H1 (cell line): Measurements from ENCODE around the gene GCHFR. TPM values are rescaled to one million over a fixed set of nuclear protein-coding genes. Genes with fewer than 3 reads are reported as not detected.

Experiments
- polyA plus RNA-seq, 7 experiments: library from polyadenylated mRNA; depleted of rRNA in 3 of 7; stranded (reverse) in 5 of 7; unstranded in 2 of 7; fragments of >200 nt in 5 of 7; fragments of 200-250 nt in 2 of 7; gene quantifications; 1 replicate in 5 of 7; 2 replicates in 1 of 7; 4 replicates in 1 of 7; pipeline versions ENCODE4 v1.2.1 to v1.2.3, GENCODE V29; 2011 to 2013; ENCODE audit warnings: missing spikeins in 2 of 7, mixed read lengths in 2 of 7
- small RNA-seq: library from polyadenylated mRNA; stranded (forward); fragments of <200 nt; extraction: miRNeasy Mini kit (QIAGEN cat#:217004); gene quantifications from one replicate; pipeline ENCODE3, GENCODE V24; 2013; ENCODE audit not compliant: insufficient read depth
- total RNA-seq: library from RNA; stranded (reverse); fragmentation: NEBNext Ultra II Directional; extraction: Animal tissue kit (Norgen Biotek cat#: 25700); gene quantifications from 2 replicates; pipeline ENCODE4 v1.2.1, GENCODE V29; 2021

The GCHFR gene
- total and polyA plus RNA-seq, 2 of the 8 experiments (the other 6 are each of a cell fraction or from before 2014, with no cell fraction given), result 25.9 to 81.5 TPM

Small RNAs within 50 kb of the gene (small RNA-seq; reads per million reads assigned to genes)
- gene SUMO2P15, result not detected

Other genes with a start within 250 kb of the GCHFR start
- 10.2 and 12.1 TPM in 2 replicates for gene CCDC32, start 199.0 kb upstream of the GCHFR start, total RNA-seq
- gene CCDC32, start 199.0 kb upstream of the GCHFR start, polyA plus RNA-seq (2011; rRNA removed), result 2.9 and 8.9 TPM in 2 replicates
- gene RPUSD2, start 194.8 kb upstream of the GCHFR start, total RNA-seq, result 25.1 and 28.5 TPM in 2 replicates
- 14.5 and 19.9 TPM in 2 replicates for gene RPUSD2, start 194.8 kb upstream of the GCHFR start, polyA plus RNA-seq (2011; rRNA removed)
- gene KNL1, start 169.8 kb upstream of the GCHFR start, total RNA-seq, result 22.3 and 22.5 TPM in 2 replicates
- gene KNL1, start 169.8 kb upstream of the GCHFR start, polyA plus RNA-seq (2011; rRNA removed), result 2.7 and 4.4 TPM in 2 replicates
- 41.6 and 42.4 TPM in 2 replicates for gene RAD51, start 68.9 kb upstream of the GCHFR start, total RNA-seq
- 25.2 and 32.2 TPM in 2 replicates for gene RAD51, start 68.9 kb upstream of the GCHFR start, polyA plus RNA-seq (2011; rRNA removed)
- 24.1 and 25.0 TPM in 2 replicates for gene RMDN3, start 8.8 kb upstream of the GCHFR start, total RNA-seq
- 10.8 and 13.8 TPM in 2 replicates for gene RMDN3, start 8.8 kb upstream of the GCHFR start, polyA plus RNA-seq (2011; rRNA removed)
- gene C15orf62, start 5.9 kb downstream of the GCHFR start, total RNA-seq, result 0.56 and 0.57 TPM in 2 replicates
- gene C15orf62, start 5.9 kb downstream of the GCHFR start, polyA plus RNA-seq (2011; rRNA removed), result 0.06 and 0.19 TPM in 2 replicates
- gene ZFYVE19, start 43.0 kb downstream of the GCHFR start, total RNA-seq, result 10.7 and 11.2 TPM in 2 replicates
- gene ZFYVE19, start 43.0 kb downstream of the GCHFR start, polyA plus RNA-seq (2011; rRNA removed), result 21.8 and 23.7 TPM in 2 replicates
- gene DNAJC17, start 43.4 kb downstream of the GCHFR start, total RNA-seq, result 39.5 and 43.8 TPM in 2 replicates
- 45.4 and 47.2 TPM in 2 replicates for gene DNAJC17, start 43.4 kb downstream of the GCHFR start, polyA plus RNA-seq (2011; rRNA removed)
- gene PPP1R14D, start 64.6 kb downstream of the GCHFR start, total RNA-seq, result not detected in 2 replicates
- not detected in 2 replicates for gene PPP1R14D, start 64.6 kb downstream of the GCHFR start, polyA plus RNA-seq (2011; rRNA removed)
- gene SPINT1, start 80.0 kb downstream of the GCHFR start, total RNA-seq, result 117 TPM in 2 replicates
- 155 and 266 TPM in 2 replicates for gene SPINT1, start 80.0 kb downstream of the GCHFR start, polyA plus RNA-seq (2011; rRNA removed)
- 2.4 and 2.7 TPM in 2 replicates for gene RHOV, start 110.2 kb downstream of the GCHFR start, total RNA-seq
- gene RHOV, start 110.2 kb downstream of the GCHFR start, polyA plus RNA-seq (2011; rRNA removed), result 1.5 and 2.2 TPM in 2 replicates
- 31.9 and 32.7 TPM in 2 replicates for gene VPS18, start 130.4 kb downstream of the GCHFR start, total RNA-seq
- 28.9 and 32.9 TPM in 2 replicates for gene VPS18, start 130.4 kb downstream of the GCHFR start, polyA plus RNA-seq (2011; rRNA removed)
- gene DLL4, start 165.3 kb downstream of the GCHFR start, total RNA-seq, result 0.48 and 0.60 TPM in 2 replicates
- gene DLL4, start 165.3 kb downstream of the GCHFR start, polyA plus RNA-seq (2011; rRNA removed), result 0.22 and 0.23 TPM in 2 replicates
- 28.7 and 34.3 TPM in 2 replicates for gene CHAC1, start 189.4 kb downstream of the GCHFR start, total RNA-seq
- 159 and 215 TPM in 2 replicates for gene CHAC1, start 189.4 kb downstream of the GCHFR start, polyA plus RNA-seq (2011; rRNA removed)